ENCODE results near the gene CDC42EP3. TPM values are rescaled to one million over a fixed set of nuclear protein-coding genes. Genes with fewer than 3 reads are reported as not detected.

Gene CDC42EP3, protein sequence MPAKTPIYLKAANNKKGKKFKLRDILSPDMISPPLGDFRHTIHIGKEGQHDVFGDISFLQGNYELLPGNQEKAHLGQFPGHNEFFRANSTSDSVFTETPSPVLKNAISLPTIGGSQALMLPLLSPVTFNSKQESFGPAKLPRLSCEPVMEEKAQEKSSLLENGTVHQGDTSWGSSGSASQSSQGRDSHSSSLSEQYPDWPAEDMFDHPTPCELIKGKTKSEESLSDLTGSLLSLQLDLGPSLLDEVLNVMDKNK
- total RNA-seq (10 to 100 TPM; 30.0 to 60.3 (median 37.6) TPM), total RNA-seq (52.8 to 432 (median 100) reads per million in 29 experiments)
- 57.0 TPM for total RNA-seq (2013)

DNA sequence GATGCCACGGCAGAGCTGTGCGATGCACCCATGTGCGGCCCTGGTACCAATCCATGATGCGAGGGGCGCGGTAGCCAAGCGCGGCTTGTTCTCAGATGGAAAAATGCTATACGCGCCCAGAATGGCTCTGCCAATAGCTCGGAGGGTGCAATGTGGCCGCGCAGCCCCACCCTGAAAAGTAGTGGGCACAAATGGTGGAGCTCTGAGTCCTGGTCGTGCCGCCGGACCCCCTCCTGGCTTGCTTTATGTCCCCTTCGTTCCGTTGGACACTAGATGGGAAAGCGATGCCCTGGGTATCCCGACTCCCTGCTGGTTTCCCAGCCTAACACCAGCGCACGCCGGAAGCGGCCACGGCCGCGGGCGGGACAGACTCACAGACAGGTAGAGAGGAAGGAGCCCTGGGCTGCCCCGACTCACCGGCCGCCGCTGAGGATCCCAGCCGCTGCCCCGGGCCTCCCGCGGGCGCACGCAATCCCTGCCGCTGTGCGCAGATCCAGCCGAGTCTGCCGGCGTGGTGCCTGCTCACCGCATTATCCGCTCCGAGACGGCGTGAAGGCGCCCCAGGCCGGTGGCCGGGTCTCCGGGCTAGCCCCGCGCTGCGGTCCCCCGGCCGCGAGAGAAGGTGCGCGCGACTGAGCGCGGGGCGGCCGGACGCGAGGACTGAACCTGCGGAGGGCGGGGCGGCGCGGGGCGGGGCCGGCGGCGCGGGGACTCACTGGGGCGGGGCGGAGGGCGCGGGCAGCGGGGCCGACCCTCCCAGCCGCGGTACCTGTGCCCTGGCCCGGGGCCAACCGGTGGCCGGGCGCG, at the start of gene CDC42EP3:
TSS of gene CDC42EP3 (minus strand) at position 634 of the 807 bp plus-strand sequence. CDS start 25,055 bp downstream, outside the sequence.
- no peaks in the 10 kb centered on the region for H3K9me3 Mint-ChIP-seq
- Histone ChIP-seq H3K4me3 (ENCODE audit: control insufficient read depth in 1 of 2, extremely low read depth in 1 of 2, low read length in 1 of 2) (peak within 1 kb of the TSS; percentile 95), H3K27me3 (replicated peaks in 1 of 2; ENCODE audit: control insufficient read depth in 2 of 2, extremely low read depth in 1 of 2, insufficient read depth in 2 of 2, low read length in 1 of 2) (no peaks in the 10 kb centered on the region), H3K27ac (ENCODE audit: low read length) (peak within 1 kb of the TSS; percentile 65), H3K4me1 (ENCODE audit: control insufficient read depth in 1 of 2, extremely low read depth in 1 of 2, insufficient read depth in 2 of 2, low read length in 2 of 2) (peaks cover 12 to 28% of the 10 kb centered on the region in 2 experiments), H3K9me3 (no peaks in the 10 kb centered on the region), H3K36me3 (ENCODE audit: control insufficient read depth in 2 of 2, extremely low read depth in 1 of 2, insufficient read depth in 1 of 2, low read length in 1 of 2) (peaks cover 0 to 3% of the 10 kb centered on the region in 2 donors)
- H3K27me3 Mint-ChIP-seq = no peaks in the 10 kb centered on the region
- WGBS (ENCODE audit: insufficient coverage) = under 1% methylated on average over 72 of the region's 90 CpGs
- ChIA-PET CTCF (no interaction called here), POLR2A (interaction anchor here in 1 of 2 donors (0.6 to 0.8 kb wide), 2 partner anchors 12 to 69 kb away, joined by 3 to 6 read pairs; no protein-coding TSS in a partner anchor)
- peaks cover 51 to 60% (median 56%) of the 10 kb centered on the region in 3 donors for H3K4me1 Mint-ChIP-seq
- DNase-seq (peak; percentile 28 to 80 (median 54)), ATAC-seq (replicated peaks in 1 of 4) (peak; percentile 74 to 81 (median 76))
- H3K27ac Mint-ChIP-seq = peak within 1 kb of the TSS; percentile 94
- no peaks in the 10 kb centered on the region for H3K36me3 Mint-ChIP-seq
- H3K4me3 Mint-ChIP-seq = peak within 1 kb of the TSS; percentile 94 to 98 (median 97)

DNA sequence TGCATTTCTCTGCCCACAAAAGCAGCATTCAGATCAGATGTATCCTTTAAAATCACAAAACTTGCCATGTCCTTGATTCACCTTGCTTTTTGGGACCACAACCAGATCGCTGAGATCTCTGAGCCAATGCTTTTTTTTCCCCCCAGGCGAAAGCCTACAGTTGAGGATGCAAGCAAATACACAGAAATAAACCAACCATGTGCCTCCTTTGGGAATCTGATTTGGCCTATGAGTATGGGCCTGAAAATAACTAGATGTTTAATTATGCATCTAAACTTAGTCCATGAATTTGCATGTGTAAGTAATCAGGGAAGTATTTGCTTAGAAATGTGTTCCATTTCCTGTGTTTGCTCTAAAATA, 49.7 kb upstream of the CDC42EP3 start:
- Histone ChIP-seq H3K27me3 (replicated peaks in 1 of 2; ENCODE audit: control insufficient read depth in 2 of 2, extremely low read depth in 1 of 2, insufficient read depth in 2 of 2, low read length in 1 of 2) (no peaks in the 10 kb centered on the region), H3K27ac (ENCODE audit: low read length) (no peak overlapping the region), H3K9me3 (no peaks in the 10 kb centered on the region), H3K36me3 (ENCODE audit: control insufficient read depth in 2 of 2, extremely low read depth in 1 of 2, insufficient read depth in 1 of 2, low read length in 1 of 2) (no peaks in the 10 kb centered on the region), H3K4me3 (ENCODE audit: control insufficient read depth in 1 of 2, extremely low read depth in 1 of 2, low read length in 1 of 2) (no peak overlapping the region), H3K4me1 (ENCODE audit: control insufficient read depth in 1 of 2, extremely low read depth in 1 of 2, insufficient read depth in 2 of 2, low read length in 2 of 2) (no peaks in the 10 kb centered on the region)
- Mint-ChIP-seq H3K27me3 (peaks cover 0 to 3% of the 10 kb centered on the region in 2 donors), H3K4me1 (no peaks in the 10 kb centered on the region), H3K4me3 (no peak overlapping the region), H3K27ac (no peak overlapping the region), H3K9me3 (peaks cover 0 to 3% (median 0%) of the 10 kb centered on the region in 3 donors), H3K36me3 (peaks cover 8% of the 10 kb centered on the region)
- CTCF ChIA-PET = no interaction called here
- POLR2A ChIA-PET = no interaction called here
- ATAC-seq (replicated peaks in 1 of 4) (no peak), DNase-seq (no peak)
- no CpG with 5 or more reads among the region's 2 CpGs for WGBS (ENCODE audit: insufficient coverage)

DNA sequence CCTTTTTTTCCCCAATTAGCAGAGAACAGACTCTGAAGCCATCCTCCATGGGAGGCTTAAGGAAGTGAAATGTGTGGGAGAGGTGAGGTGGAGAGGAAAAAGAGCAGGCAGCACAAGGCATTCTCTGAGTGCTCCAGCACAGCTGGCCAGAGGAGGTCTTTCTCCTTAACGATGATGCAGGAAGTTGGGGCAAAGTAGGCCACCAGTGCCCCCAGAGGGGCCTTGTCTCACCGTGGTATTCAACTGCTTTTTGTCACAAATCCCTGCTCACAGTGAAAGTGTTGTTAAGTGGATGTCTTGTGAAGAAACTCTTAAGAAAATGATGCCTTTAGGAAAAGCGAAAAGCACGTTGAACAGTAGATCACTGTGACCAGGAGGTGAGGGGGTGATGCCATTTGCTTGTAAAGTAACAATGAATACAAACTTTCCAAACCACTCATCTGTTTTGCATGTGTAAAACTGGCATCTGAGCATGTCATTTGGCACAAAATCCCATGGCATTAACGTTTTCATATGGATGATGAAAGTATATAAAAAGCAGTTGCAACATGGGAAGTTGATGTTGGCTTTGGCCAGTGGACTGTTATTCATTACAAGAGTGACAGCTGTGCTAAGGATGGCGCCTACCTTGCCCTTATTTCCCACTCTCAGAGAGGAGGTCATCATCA, 49.2 kb upstream of the CDC42EP3 start:
- Mint-ChIP-seq H3K4me1 (no peaks in the 10 kb centered on the region), H3K4me3 (no peak overlapping the region), H3K27ac (no peak overlapping the region), H3K27me3 (peaks cover 0 to 3% of the 10 kb centered on the region in 2 donors), H3K9me3 (peaks cover 0 to 7% (median 0%) of the 10 kb centered on the region in 3 donors), H3K36me3 (peaks cover 9% of the 10 kb centered on the region)
- Histone ChIP-seq H3K4me1 (ENCODE audit: control insufficient read depth in 1 of 2, extremely low read depth in 1 of 2, insufficient read depth in 2 of 2, low read length in 2 of 2) (no peaks in the 10 kb centered on the region), H3K36me3 (ENCODE audit: control insufficient read depth in 2 of 2, extremely low read depth in 1 of 2, insufficient read depth in 1 of 2, low read length in 1 of 2) (no peaks in the 10 kb centered on the region), H3K4me3 (ENCODE audit: control insufficient read depth in 1 of 2, extremely low read depth in 1 of 2, low read length in 1 of 2) (no peak overlapping the region), H3K27me3 (replicated peaks in 1 of 2; ENCODE audit: control insufficient read depth in 2 of 2, extremely low read depth in 1 of 2, insufficient read depth in 2 of 2, low read length in 1 of 2) (no peaks in the 10 kb centered on the region), H3K9me3 (no peaks in the 10 kb centered on the region), H3K27ac (ENCODE audit: low read length) (no peak overlapping the region)
- POLR2A ChIA-PET = no interaction called here
- CTCF ChIA-PET = no interaction called here
- DNase-seq = peak in 1 of 35 experiments; percentile 11
- 27% methylated on average over 3 of the region's 6 CpGs for WGBS (ENCODE audit: insufficient coverage)
- no peak for ATAC-seq (replicated peaks in 1 of 4)

DNA sequence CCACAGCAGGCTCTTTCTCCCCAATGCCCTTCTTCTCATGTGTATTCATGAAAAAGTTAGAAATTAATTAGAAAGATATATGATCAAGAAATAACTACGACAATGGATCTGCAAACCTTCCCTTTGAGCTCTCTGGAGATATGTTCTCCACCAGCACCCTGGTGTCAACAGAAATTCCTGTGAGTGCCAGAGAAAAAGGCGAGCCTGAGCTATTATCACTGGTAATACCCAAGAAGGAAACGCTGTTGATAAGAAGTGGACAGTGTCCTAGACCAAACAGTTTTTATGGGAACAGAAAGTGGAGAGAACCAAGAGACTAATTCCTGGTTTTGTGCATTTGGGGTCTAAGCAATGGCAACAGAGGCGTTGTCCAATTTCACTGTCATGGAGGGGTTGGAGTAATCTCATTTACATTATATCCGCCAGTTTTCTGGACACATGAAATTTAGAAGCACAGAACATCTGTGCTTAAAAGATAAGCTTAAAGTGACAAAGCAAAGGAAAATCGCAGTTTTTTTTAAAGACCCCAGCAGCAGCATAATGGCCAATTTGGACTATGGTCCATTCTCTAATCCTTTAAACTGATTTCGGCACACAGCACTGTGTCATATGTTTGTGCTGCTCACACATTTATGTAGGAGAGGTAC, 47.2 kb upstream of the CDC42EP3 start:
- no peaks in the 10 kb centered on the region for H3K36me3 ChIP-seq (ENCODE audit: control insufficient read depth in 2 of 2, extremely low read depth in 1 of 2, insufficient read depth in 1 of 2, low read length in 1 of 2)
- DNase-seq (no peak), ATAC-seq (replicated peaks in 1 of 4) (no peak)
- H3K27me3 ChIP-seq (replicated peaks in 1 of 2; ENCODE audit: control insufficient read depth in 2 of 2, extremely low read depth in 1 of 2, insufficient read depth in 2 of 2, low read length in 1 of 2) = no peaks in the 10 kb centered on the region
- CTCF ChIA-PET = interaction anchor here in 1 of 2 donors (0.8 kb wide), 1 partner anchor 66 kb away, joined by 4 read pairs; no protein-coding TSS in a partner anchor
- POLR2A ChIA-PET = no interaction called here
- no peaks in the 10 kb centered on the region for H3K4me1 ChIP-seq (ENCODE audit: control insufficient read depth in 1 of 2, extremely low read depth in 1 of 2, insufficient read depth in 2 of 2, low read length in 2 of 2)
- peaks cover 2% of the 10 kb centered on the region for H3K9me3 ChIP-seq
- Mint-ChIP-seq H3K4me3 (no peak overlapping the region), H3K27me3 (peaks cover 0 to 3% of the 10 kb centered on the region in 2 donors), H3K9me3 (peaks cover 0 to 17% (median 3%) of the 10 kb centered on the region in 3 donors), H3K27ac (no peak overlapping the region), H3K36me3 (peaks cover 9% of the 10 kb centered on the region), H3K4me1 (peaks cover 2 to 7% (median 5%) of the 10 kb centered on the region in 3 donors)
- WGBS (ENCODE audit: insufficient coverage) = 95% methylated on average over 4 of the region's 7 CpGs
- H3K27ac ChIP-seq (ENCODE audit: low read length) = no peak overlapping the region
- H3K4me3 ChIP-seq (ENCODE audit: control insufficient read depth in 1 of 2, extremely low read depth in 1 of 2, low read length in 1 of 2) = no peak overlapping the region

DNA sequence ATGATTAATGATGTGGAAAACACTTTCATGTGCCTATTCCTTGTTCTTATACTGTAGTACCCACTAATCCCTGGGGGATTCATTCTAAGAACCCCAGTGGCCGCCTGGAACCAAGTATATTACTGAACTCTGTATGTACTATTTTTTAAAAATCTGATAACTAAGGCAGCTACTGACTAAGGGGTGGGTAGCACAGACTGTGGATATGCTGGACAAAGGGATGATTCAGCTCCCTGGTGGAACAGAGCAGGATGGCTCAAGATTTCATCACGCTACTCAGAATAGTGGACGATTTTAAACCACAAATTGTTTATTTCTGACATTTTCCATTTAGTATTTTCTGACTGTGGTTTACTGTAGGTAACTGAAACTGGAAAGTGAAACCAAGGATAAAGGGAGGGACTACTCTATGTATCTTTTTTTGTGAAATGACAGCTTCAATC, 41.8 kb upstream of the CDC42EP3 start:
- no peaks in the 10 kb centered on the region for H3K36me3 ChIP-seq (ENCODE audit: control insufficient read depth in 2 of 2, extremely low read depth in 1 of 2, insufficient read depth in 1 of 2, low read length in 1 of 2)
- peaks cover 0 to 3% of the 10 kb centered on the region in 2 donors for H3K27me3 Mint-ChIP-seq
- peaks cover 0 to 17% (median 3%) of the 10 kb centered on the region in 3 donors for H3K9me3 Mint-ChIP-seq
- ChIA-PET CTCF (no interaction called here), POLR2A (interaction anchor here in 1 of 2 donors (0.6 kb wide), 1 partner anchor 21 kb away, joined by 5 read pairs; no protein-coding TSS in a partner anchor)
- peaks cover 6% of the 10 kb centered on the region for H3K36me3 Mint-ChIP-seq
- no peak for DNase-seq
- ATAC-seq (replicated peaks in 1 of 4) = no peak
- peaks cover 12 to 15% of the 10 kb centered on the region in 2 experiments for H3K4me1 ChIP-seq (ENCODE audit: control insufficient read depth in 1 of 2, extremely low read depth in 1 of 2, insufficient read depth in 2 of 2, low read length in 2 of 2)
- H3K27ac Mint-ChIP-seq = peak overlapping the region; percentile 41 to 74
- no peak overlapping the region for H3K4me3 ChIP-seq (ENCODE audit: control insufficient read depth in 1 of 2, extremely low read depth in 1 of 2, low read length in 1 of 2)
- H3K27me3 ChIP-seq (replicated peaks in 1 of 2; ENCODE audit: control insufficient read depth in 2 of 2, extremely low read depth in 1 of 2, insufficient read depth in 2 of 2, low read length in 1 of 2) = no peaks in the 10 kb centered on the region
- no peak overlapping the region for H3K27ac ChIP-seq (ENCODE audit: low read length)
- WGBS (ENCODE audit: insufficient coverage) = no CpG with 5 or more reads among the region's 3 CpGs
- peaks cover 2% of the 10 kb centered on the region for H3K9me3 ChIP-seq
- no peak overlapping the region for H3K4me3 Mint-ChIP-seq
- peaks cover 33 to 41% (median 36%) of the 10 kb centered on the region in 3 donors for H3K4me1 Mint-ChIP-seq

All from T-cell (primary cell).